ENCODE data around the gene RAB44. TPM values are rescaled to one million over a fixed set of nuclear protein-coding genes. Genes with fewer than 3 reads are reported as not detected.

The RAB44 gene
- total and polyA plus RNA-seq, 2 of the 13 experiments (the other 11 are each of a cell fraction or from before 2014, with no cell fraction given) = not detected

GRCh38 chr6:36671687-36672375 lies 25.8 kb upstream of the RAB44 start (continued):
- TF ChIP-seq ZNF24 (IDR thresholded peaks at IDR 0.05) (no peak), FOXM1 (CRISPR knock-in tag; IDR thresholded peaks at IDR 0.05) (no peak), ZNF564 (CRISPR knock-in tag; IDR thresholded peaks at IDR 0.05) (no peak), TFE3 (CRISPR knock-in tag; IDR thresholded peaks at IDR 0.05) (peak; percentile 37; the same call in 1 of the 2 replicates), ZNF33B (CRISPR knock-in tag; IDR thresholded peaks at IDR 0.05) (no peak), HOXA5 (CRISPR knock-in tag; IDR thresholded peaks at IDR 0.05) (no peak), DMAP1 (CRISPR knock-in tag; IDR thresholded peaks at IDR 0.05) (no peak), EEA1 (CRISPR knock-in tag; IDR thresholded peaks at IDR 0.05; ENCODE audit: borderline replicate concordance) (no peak), RFXAP (CRISPR knock-in tag; IDR thresholded peaks at IDR 0.05; ENCODE audit: borderline replicate concordance) (no peak), MED13 (CRISPR knock-in tag; IDR thresholded peaks at IDR 0.05) (no peak), SIX1 (CRISPR knock-in tag; IDR thresholded peaks at IDR 0.05; ENCODE audit: borderline replicate concordance) (no peak), ZSCAN29 (CRISPR knock-in tag; conservative IDR thresholded peaks at IDR 0.05) (no peak), RAD21 (CRISPR knock-in tag; IDR thresholded peaks at IDR 0.05) (no peak), PTBP1 (IDR thresholded peaks at IDR 0.05; ENCODE audit: low read depth, low read length, poor library complexity, severe bottlenecking) (no peak), MXD3 (CRISPR knock-in tag; IDR thresholded peaks at IDR 0.05) (no peak), MIER2 (CRISPR knock-in tag; IDR thresholded peaks at IDR 0.05) (no peak), NKX3-1 (CRISPR knock-in tag; IDR thresholded peaks at IDR 0.05) (no peak), NFE2L2 (IDR thresholded peaks at IDR 0.05; ENCODE audit: low read length) (no peak), GRHL1 (CRISPR knock-in tag; conservative IDR thresholded peaks at IDR 0.05) (no peak), ZBTB43 (CRISPR knock-in tag; conservative IDR thresholded peaks at IDR 0.05) (no peak), ZSCAN31 (CRISPR knock-in tag; IDR thresholded peaks at IDR 0.05; ENCODE audit: low read depth) (no peak), THRA (CRISPR knock-in tag; IDR thresholded peaks at IDR 0.05; ENCODE audit: borderline replicate concordance) (no peak), AHR (CRISPR knock-in tag; IDR thresholded peaks at IDR 0.05) (no peak), KMT2A (CRISPR knock-in tag; IDR thresholded peaks at IDR 0.05) (no peak), RBM22 (optimal IDR thresholded peaks at IDR 0.05; ENCODE audit: low read length) (no peak), MAFK (conservative IDR thresholded peaks at IDR 0.05 in 1 of 2, IDR thresholded peaks at IDR 0.05 in 1 of 2; ENCODE audit: low read length in 2 of 2) (no peak), ZNF256 (CRISPR knock-in tag; conservative IDR thresholded peaks at IDR 0.05) (no peak)
